Stimulated activated CD4-positive, alpha-beta T cell treated with anti-CD3 and anti-CD28 coated beads, Interleukin-4, amount 100 ng/mL, for 48 hours (primary cell): ENCODE measurements around the gene IGFBP4.

Source experiments
- DNase-seq, 2 donors: peaks; one replicate each; pipeline ENCODE4 v3.0.0-alpha.2; 2020; ENCODE audit warnings: low read depth in 2 of 2

The IGFBP4 gene

DNA sequence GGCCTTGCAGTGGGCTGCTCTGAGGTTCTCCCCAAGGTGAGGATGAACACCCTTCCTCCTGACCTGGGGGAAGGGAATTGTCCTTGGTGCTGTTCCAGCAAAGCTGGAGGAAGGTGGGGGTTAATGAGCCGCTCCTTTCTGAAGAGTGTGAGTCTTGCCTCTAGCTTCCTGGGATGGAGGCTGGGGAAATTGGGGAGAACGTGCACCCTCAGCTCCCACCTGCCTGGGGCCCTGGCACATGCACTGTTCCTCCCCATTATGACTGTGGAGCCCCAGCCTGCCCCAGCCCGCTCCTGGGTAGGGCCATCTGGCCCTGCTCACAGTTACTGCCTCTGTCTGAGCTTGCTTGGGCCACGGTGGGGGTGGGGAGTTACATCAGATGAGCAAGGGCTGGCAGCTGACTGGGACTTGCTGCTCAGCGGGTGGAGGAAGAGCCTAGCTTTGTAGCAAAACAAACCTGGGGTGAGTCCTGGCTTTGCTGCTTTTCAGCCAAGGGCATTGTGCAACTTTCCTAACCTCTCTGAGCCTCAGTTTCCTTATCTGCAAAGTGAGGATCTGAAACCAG lies 47.1 kb downstream of the IGFBP4 start:
- DNase-seq = peak in 1 of 2 donors; percentile 27

DNA sequence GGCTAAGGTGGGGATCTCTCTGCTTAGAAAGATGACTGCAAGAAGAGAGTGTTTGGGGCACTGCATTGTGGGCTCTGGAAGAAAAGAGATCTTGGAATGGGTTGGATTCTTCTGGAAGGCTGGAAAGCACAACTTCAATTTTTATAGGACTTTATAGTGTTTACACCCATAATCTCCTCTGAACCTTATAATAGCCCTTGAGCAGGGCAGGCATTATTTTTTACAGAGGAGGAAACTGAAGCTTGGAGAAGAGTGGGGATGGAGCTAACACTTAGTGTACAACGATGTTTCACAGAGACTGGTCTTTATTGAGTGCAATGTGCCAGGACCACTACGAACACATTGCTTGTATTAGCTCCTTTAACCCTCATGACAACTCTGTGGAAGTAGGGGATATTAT lies 47.7 kb downstream of the IGFBP4 start:
- no peak for DNase-seq

DNA sequence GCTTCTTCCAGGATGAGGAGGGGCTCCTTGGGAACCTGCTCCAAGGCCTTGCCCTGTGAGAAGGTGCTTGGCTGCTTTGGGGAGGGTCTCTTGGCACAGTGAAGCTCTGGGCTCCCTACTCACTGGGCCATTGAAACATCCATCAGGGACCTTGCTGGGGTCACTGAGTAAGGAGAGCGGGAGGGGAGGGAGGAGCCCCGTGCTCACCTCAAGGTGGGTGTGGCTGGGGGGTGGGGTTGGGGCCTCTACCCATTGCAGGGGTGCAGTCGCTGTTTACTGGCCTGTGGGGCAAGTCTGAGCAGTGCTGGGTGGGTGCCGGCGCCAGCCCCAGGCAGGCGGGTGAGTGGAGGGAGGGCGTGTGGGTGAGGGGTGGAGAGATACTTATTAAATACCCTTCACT lies 48.2 kb downstream of the IGFBP4 start:
- no peak for DNase-seq

DNA sequence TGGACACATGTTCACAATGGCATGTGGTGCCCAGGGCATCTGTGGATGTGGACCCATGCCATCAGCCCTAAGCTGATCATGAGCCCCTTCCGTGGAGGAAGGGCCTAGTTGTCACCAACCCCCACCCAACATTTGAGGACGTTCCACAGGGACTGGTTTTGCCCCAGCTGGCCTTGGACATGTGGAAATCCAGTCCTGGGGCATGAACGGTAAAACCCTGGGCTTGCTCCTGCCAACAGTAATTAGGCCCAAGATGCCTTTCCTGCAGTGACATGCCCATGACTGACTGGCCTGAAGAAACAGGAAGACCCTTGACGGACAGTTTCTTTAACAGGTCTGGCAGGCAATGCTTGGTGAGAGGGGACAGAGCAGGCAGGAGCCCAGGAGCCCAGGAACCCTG lies 50.4 kb downstream of the IGFBP4 start:
- DNase-seq = no peak

DNA sequence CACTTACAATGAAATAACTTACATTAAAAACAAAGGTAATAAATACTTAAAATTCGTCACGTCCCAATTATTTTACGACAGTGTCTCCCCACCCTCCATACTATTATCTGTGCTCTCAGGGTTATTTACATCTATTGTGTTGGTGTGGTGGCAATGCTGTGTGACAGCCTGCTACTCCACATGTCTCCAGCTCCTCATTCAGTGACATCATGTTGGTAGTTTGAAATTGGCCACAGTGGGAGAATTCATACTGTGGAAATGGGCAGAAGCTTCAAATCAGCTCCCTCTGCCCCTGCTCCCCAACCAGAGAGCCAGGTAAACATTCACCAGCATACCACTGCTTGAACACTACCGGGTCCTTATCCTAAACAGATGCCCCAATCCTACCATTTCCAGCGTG lies 51.9 kb downstream of the IGFBP4 start:
- DNase-seq = no peak

DNA sequence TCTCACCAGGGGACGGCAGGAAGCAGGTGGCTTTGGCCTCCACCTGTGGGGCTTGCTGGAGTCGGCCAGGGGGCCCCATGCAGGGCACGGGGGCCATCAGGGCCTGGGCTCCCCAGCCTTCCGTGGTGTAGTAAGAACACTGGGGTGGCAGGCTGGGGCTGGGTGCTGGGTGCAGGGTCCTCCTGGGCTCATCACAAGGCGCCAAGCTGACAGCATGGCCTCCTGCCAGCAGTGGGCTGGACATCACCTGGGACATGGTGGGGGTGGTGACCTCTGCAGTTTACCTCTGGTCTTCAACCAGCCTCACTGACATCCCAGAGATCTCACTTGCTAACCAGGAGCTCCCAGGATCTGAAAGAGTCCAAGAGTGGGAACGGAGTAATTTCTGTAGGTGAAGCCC lies 52.9 kb downstream of the IGFBP4 start:
- DNase-seq = no peak

DNA sequence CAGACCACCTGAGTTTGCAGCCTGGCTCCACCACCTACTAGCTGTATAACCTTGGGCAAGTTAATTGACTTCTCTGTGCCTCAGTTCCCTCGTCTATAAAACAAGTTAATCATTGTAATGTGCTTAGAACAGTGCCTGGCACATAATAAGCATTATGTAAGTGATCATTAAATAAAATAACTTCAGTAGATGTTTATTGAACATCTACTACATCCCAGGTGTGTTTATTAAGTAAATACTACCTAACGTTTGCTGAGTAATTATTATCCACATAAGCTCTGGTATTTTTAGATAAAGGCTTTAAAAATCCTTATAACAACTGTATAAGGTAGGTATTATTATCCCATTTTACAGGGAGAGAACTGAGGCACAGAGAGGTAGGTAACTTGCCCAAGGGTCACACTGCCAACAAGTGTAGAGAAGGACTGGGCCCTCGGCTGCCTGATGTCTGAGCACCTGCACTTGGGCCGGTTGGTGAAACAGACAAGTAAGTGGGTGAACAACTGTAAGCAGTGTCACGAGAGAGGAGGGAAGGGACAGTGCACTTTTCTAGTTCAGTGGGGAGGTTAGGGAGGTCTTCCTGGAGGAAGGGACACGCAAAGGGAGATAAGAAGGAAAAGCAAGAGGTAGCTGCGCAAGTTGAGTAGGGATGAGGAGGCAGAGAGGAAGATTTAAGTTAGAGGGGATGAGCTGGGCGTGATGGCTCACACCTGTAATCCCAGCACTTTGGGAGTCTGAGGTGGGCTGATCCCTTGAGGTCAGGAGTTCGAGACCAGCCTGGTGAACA lies 53.6 kb downstream of the IGFBP4 start:
- no peak for DNase-seq

DNA sequence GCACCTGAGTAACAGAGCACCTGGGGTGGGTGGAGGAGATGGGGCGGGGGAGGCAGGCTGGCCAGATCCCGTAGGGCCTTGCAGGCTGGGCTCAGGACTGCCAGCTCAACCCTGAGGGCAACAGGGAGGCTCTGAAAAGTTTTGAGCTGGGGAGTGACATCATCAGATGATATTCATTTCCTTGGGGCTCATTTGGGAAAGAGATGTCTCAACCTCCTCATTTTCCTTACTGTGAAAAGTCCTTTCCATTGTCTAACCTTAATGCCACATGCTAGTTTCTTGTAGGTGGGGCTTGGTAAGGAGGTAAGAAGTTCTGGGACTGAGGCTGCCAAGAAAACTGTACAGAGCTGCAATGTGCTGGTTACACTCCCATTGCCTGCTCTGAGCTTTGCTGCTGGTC lies 54.4 kb downstream of the IGFBP4 start:
- DNase-seq = no peak

DNA sequence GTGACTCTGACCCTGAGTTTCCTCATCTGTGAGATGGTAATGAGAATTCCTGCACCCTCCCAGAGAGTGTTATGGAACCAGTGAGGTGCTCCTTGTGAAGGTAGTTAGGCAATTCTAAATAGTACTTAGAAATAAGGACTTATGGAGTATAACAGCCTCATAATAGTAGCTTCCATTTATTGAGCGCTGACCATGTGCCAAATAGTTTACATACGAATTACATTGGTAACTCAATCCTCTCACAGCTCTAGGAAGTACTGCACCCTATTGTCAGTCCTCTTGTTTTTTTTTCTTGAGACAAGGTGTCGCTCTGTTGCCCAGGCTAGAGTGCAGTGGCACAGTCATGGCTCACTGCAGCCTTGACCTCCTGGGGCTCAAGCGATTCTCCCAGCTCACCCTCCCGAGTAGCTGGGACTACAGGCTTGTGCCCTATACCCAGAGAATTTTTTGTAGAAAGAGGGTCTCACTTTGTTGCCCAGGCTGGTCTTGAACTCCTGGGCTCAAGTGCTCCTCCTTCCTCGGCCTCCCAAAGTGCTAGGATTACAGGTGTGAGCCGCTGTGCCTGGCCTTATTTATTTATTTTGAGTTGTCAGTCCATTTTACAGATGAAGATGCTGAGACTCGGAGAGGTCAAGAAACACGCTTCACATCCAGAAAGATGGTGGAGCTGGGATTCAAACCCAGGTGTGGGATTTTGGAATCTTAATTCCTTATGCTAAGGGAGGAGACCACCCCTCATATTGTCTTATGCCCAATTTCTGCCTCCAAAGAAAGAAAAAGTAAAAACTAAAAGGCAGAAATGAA lies 55.2 kb downstream of the IGFBP4 start:
- DNase-seq = no peak

DNA sequence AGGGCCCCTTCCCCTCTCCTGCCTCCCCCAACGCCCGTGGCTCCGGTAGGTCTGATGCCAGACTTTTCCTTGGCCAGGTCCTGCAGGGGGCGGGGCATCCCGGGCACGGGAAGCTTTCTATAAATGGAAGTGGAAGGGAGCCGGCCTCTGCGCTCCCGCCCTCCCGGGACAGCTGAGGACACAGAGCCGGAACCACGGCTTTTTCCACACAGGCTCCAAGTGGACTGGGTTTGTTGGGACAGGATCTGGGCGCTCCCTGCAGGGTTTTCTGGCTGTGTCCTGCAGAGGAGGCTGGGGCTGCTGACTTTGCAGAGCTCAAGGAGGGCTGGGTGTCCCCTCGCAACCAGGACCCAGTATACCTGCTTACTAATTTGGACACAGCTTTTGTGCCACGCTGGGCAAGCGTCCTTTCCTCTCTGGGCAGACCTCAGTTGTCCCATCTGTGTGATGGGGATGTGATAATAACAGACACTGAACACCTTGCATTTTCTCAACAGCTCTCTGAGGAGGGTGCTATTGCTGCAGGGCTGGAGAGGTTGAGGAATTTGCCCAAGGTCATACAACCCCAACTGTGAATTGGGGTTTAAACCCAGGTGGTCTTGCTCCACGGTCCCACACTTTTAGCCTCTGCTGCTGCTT lies 56.4 kb downstream of the IGFBP4 start:
- no peak for DNase-seq

DNA sequence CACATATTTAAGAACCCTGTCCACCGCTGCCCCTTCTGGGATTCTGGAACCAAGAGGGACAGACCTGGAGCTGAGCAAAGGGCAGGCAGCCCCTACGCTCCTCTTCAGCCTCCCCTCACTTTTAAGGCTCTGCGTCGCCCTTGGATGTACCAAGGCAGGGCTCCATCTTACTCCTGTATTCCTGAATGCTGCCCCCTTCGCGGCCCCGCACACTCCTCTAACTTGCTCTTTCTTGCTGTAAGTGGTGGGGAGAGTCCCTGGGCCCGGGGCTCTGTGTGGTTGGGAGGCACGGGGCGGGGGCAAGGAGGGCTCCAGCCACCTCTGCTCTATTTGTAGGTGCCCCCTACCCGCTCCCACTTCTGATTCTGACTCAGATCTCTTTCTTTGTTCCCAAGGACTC lies 56.9 kb downstream of the IGFBP4 start:
- no peak for DNase-seq

DNA sequence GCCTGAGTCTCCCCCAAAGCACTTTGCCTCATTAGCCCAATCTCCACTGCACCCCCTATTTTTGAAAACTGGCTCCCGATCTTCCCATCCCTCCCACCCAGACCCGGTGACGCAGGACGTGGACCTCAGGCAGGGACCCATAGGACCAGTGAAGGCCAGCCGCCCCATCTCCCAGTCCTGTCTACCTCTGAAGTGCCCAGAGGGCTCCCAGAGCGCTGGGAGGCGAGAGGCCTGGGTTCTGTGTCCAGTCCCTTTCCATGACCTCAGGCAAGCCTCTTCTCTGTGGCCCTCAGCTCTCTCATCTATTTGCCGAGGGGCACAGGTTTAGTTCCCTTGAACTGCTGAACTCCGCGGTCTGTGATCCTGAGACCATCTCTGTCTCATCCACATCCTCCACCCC lies 57.5 kb downstream of the IGFBP4 start:
- no peak for DNase-seq

DNA sequence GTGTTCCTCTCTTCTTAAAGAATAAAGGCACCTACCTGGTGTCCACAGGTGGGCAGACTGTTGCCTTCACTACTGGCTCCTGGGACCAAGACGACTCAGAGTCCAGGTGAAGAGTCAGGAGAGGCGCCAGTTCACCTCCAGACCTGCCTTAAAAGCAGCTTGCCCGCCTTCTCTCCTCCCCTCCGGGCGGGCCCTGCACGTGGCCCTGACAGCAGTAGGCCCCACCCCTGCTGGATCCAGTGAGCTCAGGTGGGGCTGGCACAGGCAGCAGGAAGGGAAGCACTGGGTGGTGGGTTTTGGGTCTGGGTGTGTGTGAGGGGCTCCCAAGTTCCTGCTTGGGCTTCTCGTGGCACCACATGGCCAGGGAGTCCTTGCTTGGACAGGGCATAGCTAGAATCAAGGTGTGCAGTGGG lies 58.3 kb downstream of the IGFBP4 start, which contains the start of gene TNS4:
Gene TNS4 (minus strand): TSS at position 125 of the 413 bp plus-strand sequence. CDS start 5,198 bp downstream, outside the sequence.
- no peak for DNase-seq

DNA sequence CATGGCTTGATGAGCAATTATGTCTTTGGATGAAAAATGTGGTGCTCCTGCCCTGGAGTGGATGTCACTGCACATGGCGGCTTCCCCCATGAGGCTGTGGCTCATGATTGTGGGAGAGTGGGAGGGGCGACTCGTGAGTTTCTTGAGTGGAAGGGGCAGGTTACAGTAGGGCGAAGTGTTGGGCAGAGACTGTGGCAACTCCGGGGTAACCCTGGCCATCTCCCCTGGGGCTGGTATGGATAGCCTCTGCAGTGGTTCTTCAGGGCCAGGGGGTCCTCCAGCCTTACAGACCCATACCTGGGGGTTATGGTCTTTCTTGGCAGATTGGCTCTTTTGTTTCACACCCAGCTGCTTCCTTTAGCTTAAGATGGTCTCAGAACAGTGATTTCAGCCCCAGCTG lies 59.5 kb downstream of the IGFBP4 start:
- DNase-seq = no peak

DNA sequence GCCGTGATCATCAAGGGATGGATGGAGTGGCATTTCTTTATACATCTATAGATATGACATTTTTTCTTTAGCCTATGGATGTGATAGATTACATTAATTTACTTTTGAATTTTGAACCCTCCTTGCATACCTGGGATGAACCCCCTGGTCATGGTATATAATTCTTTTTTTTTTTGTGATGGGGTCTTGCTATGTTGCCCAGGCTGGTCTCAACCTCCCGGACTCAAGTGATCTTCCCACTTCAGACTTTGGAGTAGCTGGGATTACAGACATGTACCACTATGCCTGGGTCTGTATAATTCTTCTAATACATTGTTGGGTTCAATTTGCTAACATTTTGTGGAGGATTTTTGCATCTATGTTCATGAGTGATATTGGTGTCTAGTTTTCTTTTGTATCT lies 59.9 kb downstream of the IGFBP4 start:
- no peak for DNase-seq

DNA sequence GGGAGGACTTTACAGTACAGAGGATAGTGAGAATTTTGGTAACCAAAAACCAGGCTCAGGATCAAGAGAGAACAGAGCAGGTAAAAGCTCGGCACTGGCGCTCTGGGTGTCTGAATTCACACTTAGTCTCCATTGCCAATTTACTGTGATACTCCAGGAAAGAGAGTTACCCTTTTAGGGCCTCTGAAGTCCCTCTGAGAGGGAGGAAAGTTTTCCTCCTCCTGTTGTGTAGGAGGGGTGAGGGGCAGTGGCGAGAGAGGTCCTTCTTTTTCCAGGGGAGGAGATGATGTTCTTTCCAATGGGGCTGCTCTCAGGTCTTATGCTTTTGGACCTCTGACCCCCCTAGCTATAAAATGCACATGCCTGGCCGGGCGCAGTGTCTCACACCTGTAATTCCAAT lies 63.5 kb downstream of the IGFBP4 start:
- DNase-seq = no peak
